HUES64 (cell line): ENCODE results near the gene CRYGN.

Experiments
- H3K27ac ChIP-seq: 2 replicates; pipeline ENCODE4 v1.7.0; 2013; ENCODE audit warnings: low read depth, low read length, inconsistent platforms
- H3K27me3 ChIP-seq: 2 replicates; pipeline ENCODE4 v1.6.1; 2013; ENCODE audit warnings: mild to moderate bottlenecking, low read length; ENCODE audit not compliant: insufficient read depth
- H3K36me3 ChIP-seq: 2 replicates; pipeline ENCODE4 v1.6.1; 2013; ENCODE audit warnings: mild to moderate bottlenecking, low read length; ENCODE audit not compliant: insufficient read depth
- H3K4me1 ChIP-seq: 2 replicates; pipeline ENCODE4 v1.6.1; 2013; ENCODE audit warnings: mild to moderate bottlenecking, low read length, moderate library complexity; ENCODE audit not compliant: insufficient read depth
- H3K4me3 ChIP-seq: 2 replicates; pipeline ENCODE4 v1.5.1; 2013; ENCODE audit warnings: mild to moderate bottlenecking, low read length, moderate library complexity
- H3K9ac ChIP-seq: 2 replicates; pipeline ENCODE4 v1.6.1; 2013; ENCODE audit warnings: mild to moderate bottlenecking, low read depth, low read length
- H3K9me3 ChIP-seq: 2 replicates; pipeline ENCODE4 v1.6.1; 2013; ENCODE audit warnings: low read depth, low read length; ENCODE audit not compliant: insufficient read depth
- WGBS: fragments of 150-250, 120-280 bp; methylation state at CpG from one replicate; pipeline ENCODE4 v1.1.7; 2013; ENCODE audit warnings: missing lambda C conversion rate; 5-methylcytosine and 5-hydroxymethylcytosine counted together

Gene CRYGN

DNA sequence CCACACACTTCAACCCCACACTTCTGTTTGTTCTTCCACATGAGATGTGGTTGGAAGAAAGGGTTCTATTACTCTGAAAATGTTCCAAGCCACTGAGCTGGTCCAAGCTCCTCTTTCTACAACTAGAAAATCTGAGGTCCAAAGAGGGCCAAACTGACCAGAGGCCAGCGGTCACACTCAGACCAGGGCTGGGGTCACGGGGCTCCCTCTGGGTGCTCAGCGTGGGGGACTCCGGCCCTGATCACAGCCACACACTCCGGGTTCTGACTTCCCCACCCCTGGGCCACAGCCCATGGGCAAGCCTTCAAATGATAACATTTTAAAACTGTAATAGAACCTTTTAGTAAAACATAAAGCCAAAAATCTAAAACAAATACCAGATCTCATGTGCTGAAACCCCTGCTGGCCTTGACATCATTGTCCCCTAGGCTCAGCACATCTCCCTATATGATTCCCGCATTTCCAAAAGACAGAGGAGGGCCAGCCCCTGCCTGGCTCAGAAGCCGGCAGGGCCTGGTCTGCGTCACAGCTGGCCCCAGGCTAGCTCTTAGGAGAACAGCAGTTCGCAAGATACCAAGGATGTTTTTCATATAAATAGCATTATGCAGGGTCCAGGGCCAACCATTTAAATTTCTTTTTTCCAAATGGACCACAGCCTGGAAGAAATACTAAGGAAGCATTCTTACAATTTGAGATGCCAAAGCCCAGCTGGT, 3.3 kb downstream of the CRYGN start:
- Histone ChIP-seq H3K9ac (no peak overlapping the region), H3K4me3 (no peak overlapping the region), H3K27me3 (peaks cover 19% of the 10 kb centered on the region), H3K36me3 (no peaks in the 10 kb centered on the region), H3K27ac (no peak overlapping the region), H3K4me1 (peaks cover 8% of the 10 kb centered on the region), H3K9me3 (no peaks in the 10 kb centered on the region)
- WGBS: 77% methylated on average over 9 of the region's 9 CpGs

- 94% methylated on average over 15 of the region's 15 CpGs for WGBS
- Histone ChIP-seq H3K4me3 (no peak overlapping the region), H3K9me3 (no peaks in the 10 kb centered on the region), H3K27ac (no peak overlapping the region), H3K9ac (no peak overlapping the region), H3K27me3 (peaks cover 19% of the 10 kb centered on the region), H3K4me1 (peaks cover 4% of the 10 kb centered on the region), H3K36me3 (no peaks in the 10 kb centered on the region)
Observed at GRCh38 chr7:151435971-151436370, 4.0 kb downstream of the CRYGN start.

DNA sequence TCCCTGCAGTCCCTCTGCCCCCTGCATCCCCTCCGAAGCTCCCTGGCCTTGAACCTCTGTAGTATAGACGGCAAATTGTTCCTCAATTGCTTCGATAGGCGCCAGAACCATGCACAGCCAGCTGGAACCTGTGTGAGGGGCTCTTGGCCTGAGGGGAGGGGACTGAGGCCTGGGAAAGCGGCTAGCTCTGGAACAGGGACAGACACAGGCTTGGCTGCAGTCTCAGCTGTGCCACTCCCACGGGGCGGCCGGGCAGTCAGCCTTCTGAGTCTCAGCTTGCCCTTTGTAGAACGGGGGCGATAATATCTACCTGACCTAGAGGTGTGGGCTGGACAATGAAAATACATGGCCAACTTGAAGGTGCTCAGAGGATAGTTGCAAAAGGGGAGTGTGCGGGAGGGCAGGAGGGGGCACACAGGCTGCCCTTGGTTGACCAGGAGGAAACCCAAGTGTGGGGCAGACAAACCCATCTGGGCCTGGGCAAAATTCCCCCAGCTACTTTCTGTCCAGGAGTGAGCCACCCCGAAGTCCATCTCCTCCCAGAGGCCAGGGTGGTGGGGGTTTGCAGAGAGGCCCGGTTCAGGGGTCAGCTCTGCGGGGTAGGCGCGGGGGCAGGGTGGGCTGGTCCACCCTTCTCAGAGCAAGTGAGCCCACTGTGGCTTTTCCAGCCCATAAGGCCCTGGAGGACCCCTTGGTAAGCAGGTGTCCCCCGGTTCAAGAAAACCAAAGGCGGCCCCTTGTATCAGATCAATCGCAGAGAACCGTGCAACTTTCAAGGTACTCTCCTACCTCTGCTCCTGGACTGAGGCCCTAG, 4.6 kb downstream of the CRYGN start:
- Histone ChIP-seq H3K9me3 (no peaks in the 10 kb centered on the region), H3K9ac (no peak overlapping the region)
- 93% methylated on average over 20 of the region's 20 CpGs for WGBS

GRCh38 chr7:151434549-151434948, 5.4 kb downstream of the CRYGN start:
- Histone ChIP-seq H3K9me3 (no peaks in the 10 kb centered on the region), H3K4me1 (peaks cover 12% of the 10 kb centered on the region), H3K27me3 (peaks cover 17% of the 10 kb centered on the region), H3K36me3 (no peaks in the 10 kb centered on the region), H3K27ac (no peak overlapping the region), H3K4me3 (no peak overlapping the region), H3K9ac (no peak overlapping the region)
- 95% methylated on average over 4 of the region's 4 CpGs for WGBS

More for the DNA sequence above, 4.6 kb downstream of the CRYGN start:
- H3K27ac ChIP-seq: no peak overlapping the region
- H3K27me3 ChIP-seq: peaks cover 19% of the 10 kb centered on the region
- no peaks in the 10 kb centered on the region for H3K36me3 ChIP-seq
- H3K4me1 ChIP-seq: peaks cover 6% of the 10 kb centered on the region; the same call in 1 of the 2 replicates
- H3K4me3 ChIP-seq: no peak overlapping the region

DNA sequence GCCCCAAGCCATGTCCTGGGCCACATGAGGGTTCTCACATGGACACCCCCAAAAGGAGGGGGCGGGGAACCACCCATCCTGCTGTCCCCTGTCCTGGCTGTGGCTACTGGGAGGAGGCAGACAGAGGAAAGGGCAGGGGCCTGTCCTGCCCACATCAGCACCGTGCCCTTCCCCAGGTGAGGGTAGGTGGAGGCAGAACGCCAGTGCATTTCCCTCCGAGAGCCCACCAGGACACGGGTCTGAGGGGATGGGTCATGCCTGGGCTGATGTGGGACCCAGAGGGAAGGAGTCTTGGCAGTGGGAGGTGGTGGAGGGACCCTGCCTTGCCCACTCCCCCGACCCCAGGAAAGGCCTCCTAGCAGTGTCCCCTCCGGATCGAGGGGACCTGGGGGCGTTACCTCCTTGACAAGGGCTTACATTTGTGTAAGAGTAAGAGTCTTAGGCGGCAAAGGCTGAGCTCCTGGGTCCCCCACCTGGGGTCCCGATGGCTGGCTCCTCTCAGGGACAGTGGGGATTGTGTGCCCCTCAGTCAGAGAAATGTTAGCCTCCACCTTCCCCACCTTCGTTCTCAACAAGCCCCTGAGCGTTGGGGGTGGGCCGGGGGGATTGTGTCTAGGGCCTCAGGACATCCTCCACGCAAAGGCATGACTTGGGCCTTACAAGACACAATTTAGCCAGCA, 6.1 kb downstream of the CRYGN start:
- Histone ChIP-seq H3K4me1 (peaks cover 14% of the 10 kb centered on the region), H3K4me3 (no peak overlapping the region), H3K27me3 (peaks cover 10% of the 10 kb centered on the region), H3K9ac (no peak overlapping the region), H3K9me3 (no peaks in the 10 kb centered on the region), H3K27ac (no peak overlapping the region), H3K36me3 (no peaks in the 10 kb centered on the region)
- 94% methylated on average over 15 of the region's 15 CpGs for WGBS

- H3K9me3 ChIP-seq: no peaks in the 10 kb centered on the region
- no peak overlapping the region for H3K4me3 ChIP-seq
- peaks cover 24% of the 10 kb centered on the region for H3K4me1 ChIP-seq
- no peak overlapping the region for H3K27ac ChIP-seq
- no peaks in the 10 kb centered on the region for H3K36me3 ChIP-seq
- 92% methylated on average over 14 of the region's 14 CpGs for WGBS
- H3K9ac ChIP-seq: no peak overlapping the region
- H3K27me3 ChIP-seq: peaks cover 1% of the 10 kb centered on the region; the same call in 1 of the 2 replicates
Observed at GRCh38 chr7:151432658-151433521, 7.1 kb downstream of the CRYGN start.

DNA sequence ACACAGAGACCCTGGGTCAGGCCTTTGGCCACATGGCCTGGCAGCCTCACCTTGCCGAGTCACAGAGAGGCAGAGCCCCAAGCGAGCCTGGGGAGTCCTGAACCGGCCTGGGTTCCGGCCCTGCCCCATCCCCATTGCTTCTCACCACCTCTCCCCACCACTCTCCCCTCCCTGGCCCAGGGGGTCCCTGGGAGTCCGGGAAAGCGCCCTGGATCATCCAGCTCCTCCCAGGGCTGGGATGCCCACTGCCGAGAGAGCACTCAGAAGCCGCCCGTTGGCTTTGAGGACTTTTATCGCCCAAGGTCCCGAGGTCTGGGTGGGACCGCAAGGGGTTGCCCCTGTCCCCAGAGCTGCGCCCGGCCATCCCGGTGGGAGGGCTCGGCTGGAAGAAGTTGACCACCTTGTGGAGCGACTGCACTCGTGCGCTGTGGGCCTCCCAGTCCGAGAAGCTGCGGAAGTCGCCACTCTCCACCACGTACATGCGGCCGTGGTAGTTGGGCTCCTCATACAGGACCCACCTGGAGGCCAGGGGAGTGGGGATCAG, 8.1 kb downstream of the CRYGN start:
- Histone ChIP-seq H3K9me3 (no peaks in the 10 kb centered on the region), H3K36me3 (no peaks in the 10 kb centered on the region), H3K4me1 (peaks cover 27% of the 10 kb centered on the region), H3K27ac (no peak overlapping the region), H3K9ac (no peak overlapping the region), H3K27me3 (no peaks in the 10 kb centered on the region), H3K4me3 (no peak overlapping the region)
- 94% methylated on average over 25 of the region's 25 CpGs for WGBS

GRCh38 chr7:151431281-151431767, 8.6 kb downstream of the CRYGN start:
- WGBS: 92% methylated on average over 12 of the region's 13 CpGs
- Histone ChIP-seq H3K27ac (no peak overlapping the region), H3K9ac (no peak overlapping the region), H3K36me3 (no peaks in the 10 kb centered on the region), H3K27me3 (no peaks in the 10 kb centered on the region), H3K9me3 (no peaks in the 10 kb centered on the region), H3K4me1 (peaks cover 30% of the 10 kb centered on the region), H3K4me3 (no peak overlapping the region)

GRCh38 chr7:151430391-151431205, 9.3 kb downstream of the CRYGN start:
- Histone ChIP-seq H3K9me3 (no peaks in the 10 kb centered on the region), H3K36me3 (no peaks in the 10 kb centered on the region), H3K4me3 (no peak overlapping the region), H3K4me1 (peaks cover 35% of the 10 kb centered on the region), H3K27me3 (no peaks in the 10 kb centered on the region), H3K27ac (no peak overlapping the region), H3K9ac (no peak overlapping the region)
- 95% methylated on average over 16 of the region's 16 CpGs for WGBS
